GM21423 (cell line): Measurements from ENCODE around the gene CADM2.

ENCODE experiments used
- ATAC-seq: cut with Tn5 transposase; IDR thresholded peaks from one replicate; pipeline ENCODE4 v1.9.1; 2021; ENCODE audit warnings: mild to moderate bottlenecking, moderate library complexity; ENCODE audit not compliant: unreplicated experiment

CADM2 gene

GRCh38 chr3:84983490-84983889 lies 24.7 kb downstream of the CADM2 start:
- no peak for ATAC-seq

GRCh38 chr3:84984429-84984828 lies 25.6 kb downstream of the CADM2 start:
- ATAC-seq, result no peak

GRCh38 chr3:84985795-84986194 lies 27.0 kb downstream of the CADM2 start:
- ATAC-seq, result no peak

GRCh38 chr3:84987706-84988504 lies 29.1 kb downstream of the CADM2 start:
- no peak for ATAC-seq

- no peak for ATAC-seq
Measured at GRCh38 chr3:84989102-84989501, 30.3 kb downstream of the CADM2 start.

GRCh38 chr3:84991422-84991900 lies 32.7 kb downstream of the CADM2 start:
- ATAC-seq, result no peak

- no peak for ATAC-seq
Measured at GRCh38 chr3:84993956-84994355, 35.2 kb downstream of the CADM2 start.

- no peak for ATAC-seq
Measured at GRCh38 chr3:84998545-84998944, 39.8 kb downstream of the CADM2 start.

GRCh38 chr3:85003479-85003878 lies 44.7 kb downstream of the CADM2 start:
- no peak for ATAC-seq

- ATAC-seq, result no peak
Measured at GRCh38 chr3:85004147-85004546, 45.4 kb downstream of the CADM2 start.

GRCh38 chr3:85005946-85006345 lies 47.2 kb downstream of the CADM2 start:
- ATAC-seq, result no peak

- ATAC-seq, result no peak
Measured at GRCh38 chr3:85007195-85008094, 48.7 kb downstream of the CADM2 start.

GRCh38 chr3:85020828-85021227 lies 62.0 kb downstream of the CADM2 start:
- ATAC-seq, result no peak

- no peak for ATAC-seq
Measured at GRCh38 chr3:85030052-85030451, 71.3 kb downstream of the CADM2 start.

- no peak for ATAC-seq
Measured at GRCh38 chr3:85037203-85037602, 78.4 kb downstream of the CADM2 start.

- no peak for ATAC-seq
Measured at GRCh38 chr3:85041001-85041400, 82.2 kb downstream of the CADM2 start.

- no peak for ATAC-seq
Measured at GRCh38 chr3:85041562-85042055, 82.8 kb downstream of the CADM2 start.

- ATAC-seq, result no peak
Measured at GRCh38 chr3:85050821-85051220, 92.0 kb downstream of the CADM2 start.

GRCh38 chr3:85051786-85052185 lies 93.0 kb downstream of the CADM2 start:
- no peak for ATAC-seq

GRCh38 chr3:85053626-85054025 lies 94.8 kb downstream of the CADM2 start:
- ATAC-seq, result no peak

- no peak for ATAC-seq
Measured at GRCh38 chr3:85054579-85054978, 95.8 kb downstream of the CADM2 start.

GRCh38 chr3:85068911-85069310 lies 110.1 kb downstream of the CADM2 start:
- ATAC-seq, result no peak
